SW 1271 (cell line): ENCODE results near the gene KRTAP10-10.
"Not testable (repeated sequence)": the region's sequence is repeated elsewhere in the genome, so short reads cannot be mapped to it uniquely, and the experiment has no call there.

ENCODE experiments used
- DNase-seq, 2 experiments: peaks; one replicate each; lab custom pipeline; 2025; lab: John Stamatoyannopoulos, UW

KRTAP10-10 gene

DNA sequence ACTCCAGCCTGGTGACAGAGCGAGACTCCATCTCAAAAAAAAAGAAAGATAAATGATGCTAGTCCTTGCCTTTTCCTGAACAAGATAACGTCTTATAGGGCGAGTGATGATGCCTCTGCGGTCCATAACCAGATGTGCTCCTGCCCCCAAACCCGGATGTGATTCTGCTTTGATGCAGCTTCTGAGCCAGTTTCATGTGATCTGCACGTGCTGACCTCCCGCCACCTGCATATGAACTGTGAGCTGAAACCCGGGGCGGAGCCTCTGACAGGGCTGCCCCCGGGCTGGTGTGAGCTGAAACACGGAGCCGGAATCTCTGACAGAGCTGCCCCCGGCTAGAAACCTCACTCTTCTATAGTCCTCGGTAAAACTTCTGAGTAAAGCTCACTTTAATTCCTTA lies 16.0 kb downstream of the KRTAP10-10 start:
- no peak for DNase-seq

GRCh38 chr21:44653656-44654575 lies 16.8 kb downstream of the KRTAP10-10 start:
- DNase-seq, result no peak

- no peak for DNase-seq
These were observed 17.5 kb downstream of the KRTAP10-10 start, which contains the start of gene KRTAP12-4 for GRCh38 chr21:44654576-44655175. KRTAP12-4 (minus strand) TSS chr21:44654659; CDS start chr21:44654614, 45 bp downstream.

- no peak for DNase-seq
These were observed 19.7 kb downstream of the KRTAP10-10 start for GRCh38 chr21:44656868-44657267.

DNA sequence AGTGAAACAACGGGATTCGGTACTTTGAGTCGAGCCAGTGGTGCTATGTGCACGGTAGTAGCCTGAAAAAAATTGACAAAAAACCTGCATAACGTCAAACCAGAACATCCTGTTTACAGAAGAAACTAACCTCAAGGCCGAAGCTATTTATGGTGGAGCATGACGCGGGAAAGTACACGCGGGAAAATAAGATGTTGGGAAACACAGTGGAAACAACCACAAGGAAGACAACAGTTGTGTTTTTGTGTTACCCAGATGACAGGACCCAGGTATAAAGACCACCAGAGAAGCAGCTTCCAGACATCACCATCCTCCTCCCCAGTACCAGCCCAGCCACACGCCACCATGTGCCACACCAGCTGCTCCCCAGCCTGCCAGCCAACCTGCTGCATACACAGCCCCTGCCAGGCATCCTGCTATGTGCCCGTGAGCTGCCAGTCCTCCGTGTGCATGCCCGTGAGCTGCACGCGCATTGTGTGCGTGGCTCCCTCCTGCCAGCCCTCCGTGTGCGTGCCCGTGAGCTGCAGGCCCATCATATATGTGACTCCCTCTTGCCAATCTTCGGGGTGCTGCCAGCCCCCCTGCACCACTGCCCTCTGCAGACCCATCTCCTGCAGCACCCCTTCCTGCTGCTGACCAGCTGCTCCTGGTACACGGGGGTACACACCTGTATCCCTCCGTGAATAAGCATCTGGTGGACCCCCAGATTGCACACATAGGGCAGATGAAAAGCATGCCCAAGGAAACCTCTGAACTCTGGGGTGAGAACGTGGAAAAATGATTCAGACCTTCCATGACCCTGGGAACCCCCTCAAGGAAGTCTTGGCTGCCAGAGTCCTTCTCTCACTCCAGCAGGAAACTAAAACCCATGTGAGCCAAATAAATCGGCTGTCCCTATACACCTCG lies 20.7 kb downstream of the KRTAP10-10 start, which contains the start of gene KRTAP12-3:
TSS of gene KRTAP12-3 (plus strand) at position 298 of the 906 bp plus-strand sequence. CDS start at position 346, 48 bp downstream.
- DNase-seq, result no peak

- no peak for DNase-seq
These were observed 21.4 kb downstream of the KRTAP10-10 start for GRCh38 chr21:44658541-44658910.

DNA sequence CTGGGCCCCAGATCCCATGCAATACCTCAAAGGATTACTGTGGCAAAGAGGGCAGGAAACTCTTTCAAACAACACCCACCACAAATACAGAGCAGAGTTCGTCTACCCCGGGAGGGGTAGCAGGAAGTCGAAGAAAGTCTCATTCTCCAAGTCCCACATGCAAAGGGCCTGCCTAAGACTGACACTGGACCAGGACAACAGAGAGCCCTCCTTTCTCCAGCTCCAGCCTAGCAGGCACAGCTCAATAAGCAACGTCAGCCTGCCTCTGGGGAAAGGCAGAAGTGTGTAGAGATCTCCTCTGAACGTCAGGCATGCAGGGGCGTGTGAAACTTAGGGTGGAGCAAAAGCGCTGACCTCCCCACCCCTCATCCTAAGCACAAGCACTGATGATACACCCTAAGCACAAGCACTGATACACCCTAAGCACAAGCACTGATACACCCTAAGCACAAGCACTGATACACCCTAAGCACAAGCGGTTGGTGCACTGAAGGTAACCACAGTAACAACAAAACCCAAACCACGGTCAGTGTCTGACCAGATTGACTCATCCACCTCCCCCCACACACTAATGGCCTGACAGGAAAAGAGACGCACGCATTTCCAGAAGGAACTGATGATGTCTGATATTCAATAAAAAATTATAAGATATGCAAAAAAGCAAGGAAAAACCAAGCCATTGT lies 21.9 kb downstream of the KRTAP10-10 start:
- no peak for DNase-seq

- DNase-seq, result not testable (repeated sequence)
These were observed 24.4 kb downstream of the KRTAP10-10 start for GRCh38 chr21:44661567-44661966.

DNA sequence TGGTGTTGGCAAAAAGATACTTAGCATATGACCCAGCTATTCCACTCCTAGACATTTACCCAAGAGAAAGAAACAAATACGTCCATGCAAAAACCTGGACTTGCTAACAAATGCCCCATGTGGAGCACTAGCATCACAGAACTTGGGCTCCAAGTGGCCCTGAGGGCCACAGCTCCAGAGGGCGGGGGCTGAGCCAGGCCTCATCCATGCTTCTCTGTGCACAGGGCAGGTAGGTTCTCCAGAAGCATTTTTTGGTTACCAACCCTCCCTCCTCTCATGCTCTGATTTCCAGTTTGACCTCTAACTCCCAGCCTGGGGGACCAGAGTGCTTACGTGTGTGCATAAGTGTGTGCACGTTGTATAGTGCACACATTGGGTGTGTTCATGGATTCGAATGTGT lies 27.5 kb downstream of the KRTAP10-10 start:
- no peak for DNase-seq

DNA sequence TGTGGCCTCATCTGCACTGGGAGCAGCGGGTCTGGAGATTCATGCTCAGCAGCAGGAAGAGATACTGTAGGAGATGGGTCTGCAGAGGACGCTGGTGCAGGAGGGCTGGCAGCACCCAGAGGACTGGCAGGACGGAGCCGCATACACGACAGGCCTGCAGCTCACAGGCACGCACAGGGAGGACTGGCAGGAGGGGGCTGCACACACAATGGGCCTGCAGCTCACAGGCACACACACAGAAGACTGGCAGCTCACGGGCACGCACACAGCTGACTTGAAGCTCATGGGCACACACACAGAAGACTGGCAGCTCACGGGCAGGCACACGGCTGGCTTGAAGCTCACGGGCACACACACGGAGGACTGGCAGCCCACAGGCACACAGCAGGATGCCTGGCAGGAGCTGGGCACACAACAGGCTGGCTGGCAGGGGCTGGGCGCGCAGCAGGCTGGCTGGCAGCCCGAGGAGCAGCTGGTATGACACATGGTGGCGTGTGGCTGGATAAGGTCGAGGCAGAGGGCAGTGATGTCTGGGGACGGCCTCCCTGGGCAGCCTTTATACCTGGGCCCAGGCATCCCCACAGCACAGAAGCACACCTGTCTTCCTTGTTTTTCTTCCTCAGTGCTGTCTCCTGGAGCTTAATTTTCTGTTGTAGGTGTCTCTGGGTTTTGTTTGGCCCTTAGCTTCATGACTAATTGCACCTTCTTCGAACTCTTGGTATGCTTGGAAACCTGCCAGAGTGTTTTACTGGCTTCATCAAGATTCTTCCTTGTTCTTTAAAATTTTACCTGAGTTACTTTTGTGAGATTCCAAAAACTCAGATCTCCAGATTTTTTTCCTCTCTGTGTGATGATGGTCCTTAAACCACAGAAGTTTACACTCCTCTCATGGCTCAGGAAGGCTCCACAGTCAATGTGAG lies 29.5 kb downstream of the KRTAP10-10 start, which contains the start of gene KRTAP12-2:
TSS of gene KRTAP12-2 (minus strand) at position 527 of the 920 bp plus-strand sequence. CDS start at position 486, 41 bp downstream.
- no peak for DNase-seq

- no peak for DNase-seq
These were observed 30.5 kb downstream of the KRTAP10-10 start for GRCh38 chr21:44667612-44668011.

GRCh38 chr21:44670642-44671432 lies 33.7 kb downstream of the KRTAP10-10 start:
- no peak for DNase-seq

- DNase-seq, result no peak
These were observed 34.8 kb downstream of the KRTAP10-10 start for GRCh38 chr21:44671911-44672310.

DNA sequence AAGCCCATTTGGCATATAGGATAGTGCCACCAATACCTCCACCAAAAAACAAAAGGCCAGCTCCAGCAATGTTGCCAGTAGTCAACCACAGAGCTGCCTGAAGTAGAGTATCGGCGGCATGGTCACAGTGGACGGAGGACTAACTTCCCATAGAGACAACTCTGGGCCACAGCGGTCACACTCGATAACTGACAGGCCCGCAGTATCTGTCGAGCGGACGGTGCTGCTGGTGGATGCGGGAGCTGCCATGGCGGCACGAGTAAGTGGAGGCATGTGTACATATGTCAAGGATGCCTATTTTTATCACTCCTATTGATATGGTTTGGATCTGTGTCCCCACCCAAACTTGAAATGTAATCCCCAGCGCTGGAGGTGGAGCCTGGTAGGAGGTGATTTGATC lies 40.7 kb downstream of the KRTAP10-10 start:
- DNase-seq, result no peak

- DNase-seq, result no peak
These were observed 44.0 kb downstream of the KRTAP10-10 start for GRCh38 chr21:44681152-44681551.

GRCh38 chr21:44681861-44682579 lies 44.9 kb downstream of the KRTAP10-10 start, which contains the start of gene KRTAP12-1:
KRTAP12-1 (minus strand) TSS chr21:44682163; CDS start chr21:44682123, 40 bp downstream.
- DNase-seq, result no peak

GRCh38 chr21:44682580-44683151 lies 45.5 kb downstream of the KRTAP10-10 start:
- no peak for DNase-seq

DNA sequence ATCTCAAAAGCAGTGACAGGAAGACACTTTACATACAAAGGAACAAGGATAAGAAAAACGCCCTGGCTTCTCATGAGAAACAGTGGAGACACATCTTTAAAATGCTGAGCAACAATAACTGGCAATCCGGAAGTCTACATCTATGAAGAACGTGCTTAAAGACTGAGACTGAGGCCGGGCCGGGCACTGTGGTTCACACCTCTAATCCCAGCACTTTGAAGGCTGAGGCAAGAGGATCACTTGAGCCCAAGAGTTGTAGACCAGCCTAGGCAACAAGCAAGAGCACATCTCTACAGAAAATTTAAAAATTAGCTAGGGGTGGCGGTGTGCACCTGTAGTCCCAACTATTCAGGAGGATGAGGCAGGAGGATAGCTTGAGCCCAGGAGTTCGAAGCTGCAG lies 46.9 kb downstream of the KRTAP10-10 start:
- no peak for DNase-seq
